ENCODE data around the gene TNNC1.

- no peak for TF ChIP-seq POLR2A (IDR thresholded peaks at IDR 0.05)
- no peak for TF ChIP-seq CTCF (IDR thresholded peaks at IDR 0.05)
Measured at GRCh38 chr3:52415800-52416199, 38.0 kb downstream of the TNNC1 start.

Measured in uterus (tissue), 2 donors.